ENCODE measurements around the gene POMC.
"Not testable (repeated sequence)": the region's sequence is repeated elsewhere in the genome, so short reads cannot be mapped to it uniquely, and the experiment has no call there.

Gene POMC

GRCh38 chr2:25169073-25169470, 692 bp upstream of the POMC start:
- ChIA-PET CTCF (interaction anchor here (1.4 to 8.3 kb wide), 3 partner anchors 21 to 60 kb away, joined by 4 to 44 read pairs (median 5); no protein-coding TSS in a partner anchor), POLR2A (interaction anchor here (0.6 kb wide), 1 partner anchor 47 kb away, joined by 3 read pairs; no protein-coding TSS in a partner anchor)
- Histone ChIP-seq H3K9me3 (ENCODE audit: control extremely low read depth in 1 of 5, control insufficient read depth in 4 of 5, insufficient read depth in 2 of 5, low read depth in 1 of 5, low read length in 4 of 5) (peaks cover 0 to 2% (median 0%) of the 10 kb centered on the region in 5 experiments), H3K27me3 (replicated peaks in 2 of 5; ENCODE audit: control insufficient read depth in 4 of 5, insufficient read depth in 5 of 5, low read length in 4 of 5) (peaks cover 18 to 53% (median 31%) of the 10 kb centered on the region in 5 experiments), H3K27ac (ENCODE audit: insufficient read depth in 1 of 2, low read depth in 1 of 2, low read length in 2 of 2, poor library complexity in 1 of 2, severe bottlenecking in 2 of 2) (no peak overlapping the region), H3K4me3 (ENCODE audit: control insufficient read depth in 1 of 7, extremely low read depth in 1 of 7, insufficient read depth in 4 of 7, low read depth in 2 of 7, low read length in 6 of 7) (peak overlapping the region in 2 of 7 experiments; percentile 59 to 70), H3K36me3 (ENCODE audit: control insufficient read depth in 4 of 4, insufficient read depth in 4 of 4, low read length in 3 of 4) (no peaks in the 10 kb centered on the region), H3K4me1 (ENCODE audit: control extremely low read depth in 1 of 4, control insufficient read depth in 4 of 4, insufficient read depth in 4 of 4, low read length in 3 of 4) (peaks cover 0 to 17% (median 9%) of the 10 kb centered on the region in 4 experiments)
- no peak for DNase-seq
- 80% methylated on average over 1 of the region's 2 CpGs for WGBS (ENCODE audit: insufficient coverage)

GRCh38 chr2:25165992-25166875, 2.1 kb downstream of the POMC start:
- no peaks in the 10 kb centered on the region for H3K36me3 ChIP-seq (ENCODE audit: control insufficient read depth in 4 of 4, insufficient read depth in 4 of 4, low read length in 3 of 4)
- DNase-seq, result peak; percentile 48 to 55 (median 49)
- H3K9me3 ChIP-seq (ENCODE audit: control extremely low read depth in 1 of 5, control insufficient read depth in 4 of 5, insufficient read depth in 2 of 5, low read depth in 1 of 5, low read length in 4 of 5), result peaks cover 0 to 2% (median 0%) of the 10 kb centered on the region in 5 experiments
- 18% methylated on average over 9 of the region's 10 CpGs for WGBS (ENCODE audit: insufficient coverage)
- peaks cover 0 to 23% (median 11%) of the 10 kb centered on the region in 4 experiments for H3K4me1 ChIP-seq (ENCODE audit: control extremely low read depth in 1 of 4, control insufficient read depth in 4 of 4, insufficient read depth in 4 of 4, low read length in 3 of 4)
- no peak overlapping the region for H3K4me3 ChIP-seq (ENCODE audit: control insufficient read depth in 1 of 7, extremely low read depth in 1 of 7, insufficient read depth in 4 of 7, low read depth in 2 of 7, low read length in 6 of 7)
- ChIA-PET CTCF (interaction anchor here (0.7 to 8.3 kb wide), 14 partner anchors 11 to 502 kb away, joined by 3 to 44 read pairs (median 3); no protein-coding TSS in a partner anchor), POLR2A (no interaction called here)
- H3K27me3 ChIP-seq (replicated peaks in 2 of 5; ENCODE audit: control insufficient read depth in 4 of 5, insufficient read depth in 5 of 5, low read length in 4 of 5), result peaks cover 18 to 58% (median 31%) of the 10 kb centered on the region in 5 experiments
- no peak overlapping the region for H3K27ac ChIP-seq (ENCODE audit: insufficient read depth in 1 of 2, low read depth in 1 of 2, low read length in 2 of 2, poor library complexity in 1 of 2, severe bottlenecking in 2 of 2)

GRCh38 chr2:25164561-25164960, 3.8 kb downstream of the POMC start:
- Histone ChIP-seq H3K9me3 (ENCODE audit: control extremely low read depth in 1 of 5, control insufficient read depth in 4 of 5, insufficient read depth in 2 of 5, low read depth in 1 of 5, low read length in 4 of 5) (no peaks in the 10 kb centered on the region), H3K27ac (ENCODE audit: insufficient read depth in 1 of 2, low read depth in 1 of 2, low read length in 2 of 2, poor library complexity in 1 of 2, severe bottlenecking in 2 of 2) (no peak overlapping the region), H3K36me3 (ENCODE audit: control insufficient read depth in 4 of 4, insufficient read depth in 4 of 4, low read length in 3 of 4) (no peaks in the 10 kb centered on the region), H3K27me3 (replicated peaks in 2 of 5; ENCODE audit: control insufficient read depth in 4 of 5, insufficient read depth in 5 of 5, low read length in 4 of 5) (peaks cover 13 to 49% (median 24%) of the 10 kb centered on the region in 5 experiments), H3K4me1 (ENCODE audit: control extremely low read depth in 1 of 4, control insufficient read depth in 4 of 4, insufficient read depth in 4 of 4, low read length in 3 of 4) (peaks cover 0 to 32% (median 13%) of the 10 kb centered on the region in 4 experiments), H3K4me3 (ENCODE audit: control insufficient read depth in 1 of 7, extremely low read depth in 1 of 7, insufficient read depth in 4 of 7, low read depth in 2 of 7, low read length in 6 of 7) (no peak overlapping the region)
- DNase-seq, result no peak
- ChIA-PET POLR2A (no interaction called here), CTCF (interaction anchor here (1.5 to 8.3 kb wide), 5 partner anchors 9 to 189 kb away, joined by 3 to 44 read pairs (median 15); no protein-coding TSS in a partner anchor)
- WGBS (ENCODE audit: insufficient coverage), result 95% methylated on average over 8 of the region's 8 CpGs

- 100% methylated on average over 4 of the region's 7 CpGs for WGBS (ENCODE audit: insufficient coverage)
- H3K4me3 ChIP-seq (ENCODE audit: control insufficient read depth in 1 of 7, extremely low read depth in 1 of 7, insufficient read depth in 4 of 7, low read depth in 2 of 7, low read length in 6 of 7); DNase-seq; POLR2A ChIA-PET; H3K9me3 ChIP-seq (ENCODE audit: control extremely low read depth in 1 of 5, control insufficient read depth in 4 of 5, insufficient read depth in 2 of 5, low read depth in 1 of 5, low read length in 4 of 5); H3K36me3 ChIP-seq (ENCODE audit: control insufficient read depth in 4 of 4, insufficient read depth in 4 of 4, low read length in 3 of 4); H3K27ac ChIP-seq (ENCODE audit: insufficient read depth in 1 of 2, low read depth in 1 of 2, low read length in 2 of 2, poor library complexity in 1 of 2, severe bottlenecking in 2 of 2): not testable (repeated sequence)
- peaks cover 4 to 24% (median 6%) of the 10 kb centered on the region in 5 experiments for H3K27me3 ChIP-seq (replicated peaks in 2 of 5; ENCODE audit: control insufficient read depth in 4 of 5, insufficient read depth in 5 of 5, low read length in 4 of 5)
- H3K4me1 ChIP-seq (ENCODE audit: control extremely low read depth in 1 of 4, control insufficient read depth in 4 of 4, insufficient read depth in 4 of 4, low read length in 3 of 4), result peaks cover 0 to 17% (median 5%) of the 10 kb centered on the region in 4 experiments
- CTCF ChIA-PET, result interaction anchor here (0.7 to 8.3 kb wide), 3 partner anchors 12 to 34 kb away, joined by 3 to 44 read pairs (median 3); no protein-coding TSS in a partner anchor
Measured at GRCh38 chr2:25162061-25162460, 6.3 kb downstream of the POMC start.

- peak overlapping the region; percentile 17 to 71 (median 44) for H3K4me3 ChIP-seq (ENCODE audit: control insufficient read depth in 1 of 7, extremely low read depth in 1 of 7, insufficient read depth in 4 of 7, low read depth in 2 of 7, low read length in 6 of 7)
- H3K27ac ChIP-seq (ENCODE audit: insufficient read depth in 1 of 2, low read depth in 1 of 2, low read length in 2 of 2, poor library complexity in 1 of 2, severe bottlenecking in 2 of 2), result no peak overlapping the region
- DNase-seq, result peak; percentile 64 to 72 (median 64)
- CTCF ChIA-PET, result no interaction called here
- no peaks in the 10 kb centered on the region for H3K9me3 ChIP-seq (ENCODE audit: control extremely low read depth in 1 of 5, control insufficient read depth in 4 of 5, insufficient read depth in 2 of 5, low read depth in 1 of 5, low read length in 4 of 5)
- peaks cover 0 to 17% (median 5%) of the 10 kb centered on the region in 4 experiments for H3K4me1 ChIP-seq (ENCODE audit: control extremely low read depth in 1 of 4, control insufficient read depth in 4 of 4, insufficient read depth in 4 of 4, low read length in 3 of 4)
- H3K36me3 ChIP-seq (ENCODE audit: control insufficient read depth in 4 of 4, insufficient read depth in 4 of 4, low read length in 3 of 4), result peaks cover 0 to 1% (median 0%) of the 10 kb centered on the region in 4 experiments
- WGBS (ENCODE audit: insufficient coverage), result 55% methylated on average over 66 of the region's 69 CpGs
- H3K27me3 ChIP-seq (replicated peaks in 2 of 5; ENCODE audit: control insufficient read depth in 4 of 5, insufficient read depth in 5 of 5, low read length in 4 of 5), result peaks cover 0 to 15% (median 4%) of the 10 kb centered on the region in 5 experiments
- POLR2A ChIA-PET, result no interaction called here
Measured at GRCh38 chr2:25161055-25161781, 7.2 kb downstream of the POMC start.

- Histone ChIP-seq H3K9me3 (ENCODE audit: control extremely low read depth in 1 of 5, control insufficient read depth in 4 of 5, insufficient read depth in 2 of 5, low read depth in 1 of 5, low read length in 4 of 5) (no peaks in the 10 kb centered on the region), H3K36me3 (ENCODE audit: control insufficient read depth in 4 of 4, insufficient read depth in 4 of 4, low read length in 3 of 4) (peaks cover 0 to 1% (median 0%) of the 10 kb centered on the region in 4 experiments), H3K4me3 (ENCODE audit: control insufficient read depth in 1 of 7, extremely low read depth in 1 of 7, insufficient read depth in 4 of 7, low read depth in 2 of 7, low read length in 6 of 7) (peak overlapping the region in 2 of 7 experiments; percentile 50 to 71), H3K27me3 (replicated peaks in 2 of 5; ENCODE audit: control insufficient read depth in 4 of 5, insufficient read depth in 5 of 5, low read length in 4 of 5) (peaks cover 0 to 12% (median 4%) of the 10 kb centered on the region in 5 experiments), H3K4me1 (ENCODE audit: control extremely low read depth in 1 of 4, control insufficient read depth in 4 of 4, insufficient read depth in 4 of 4, low read length in 3 of 4) (peaks cover 0 to 14% (median 5%) of the 10 kb centered on the region in 4 experiments), H3K27ac (ENCODE audit: insufficient read depth in 1 of 2, low read depth in 1 of 2, low read length in 2 of 2, poor library complexity in 1 of 2, severe bottlenecking in 2 of 2) (no peak overlapping the region)
- 99% methylated on average over 7 of the region's 10 CpGs for WGBS (ENCODE audit: insufficient coverage)
- CTCF ChIA-PET, result no interaction called here
- POLR2A ChIA-PET, result no interaction called here
- no peak for DNase-seq
Measured at GRCh38 chr2:25160376-25160775, 8.0 kb downstream of the POMC start.
